Activated T-cell treated with anti-CD3 and anti-CD28 coated beads, Interleukin-2, amount 50 U/mL, for 4 hours (primary cell): Measurements from ENCODE around the gene CCL19. TPM values are rescaled to one million over a fixed set of nuclear protein-coding genes. Genes with fewer than 3 reads are reported as not detected.
A peak's percentile ranks its signal among the peaks of the same experiment; 100 is the strongest.

Experiments used
- ATAC-seq, 2 donors: fragments of 200-7000 bp; cut with Tn5 transposase; one replicate each; pipeline ENCODE4 v1.10.0; 2021
- DNase-seq: peaks from one replicate; pipeline ENCODE4 v3.0.0-alpha.2; 2020
- H3K27me3 Mint-ChIP-seq: one replicate; pipeline ENCODE4 v1.8.0; 2021; ENCODE audit warnings: low read depth, mixed read lengths
- H3K36me3 Mint-ChIP-seq: one replicate; pipeline ENCODE4 v1.8.0; 2022; ENCODE audit warnings: mixed read lengths; ENCODE audit not compliant: insufficient read depth
- H3K4me1 Mint-ChIP-seq: one replicate; pipeline ENCODE4 v1.8.0; 2021; ENCODE audit warnings: low read depth, mixed read lengths
- H3K4me3 Mint-ChIP-seq: one replicate; pipeline ENCODE4 v1.8.0; 2021; ENCODE audit warnings: mild to moderate bottlenecking, moderate library complexity, mixed read lengths
- H3K9me3 Mint-ChIP-seq: one replicate; pipeline ENCODE4 v1.8.0; 2021; ENCODE audit warnings: mixed read lengths
- total RNA-seq, 3 donors: library from RNA; stranded (reverse); gene quantifications; one replicate each; pipeline ENCODE4 v1.2.1, GENCODE V29; 2021

CCL19 gene
- total RNA-seq, 3 donors from 2014 or later = 0.82 to 1.1 (median 1.0) TPM

DNA sequence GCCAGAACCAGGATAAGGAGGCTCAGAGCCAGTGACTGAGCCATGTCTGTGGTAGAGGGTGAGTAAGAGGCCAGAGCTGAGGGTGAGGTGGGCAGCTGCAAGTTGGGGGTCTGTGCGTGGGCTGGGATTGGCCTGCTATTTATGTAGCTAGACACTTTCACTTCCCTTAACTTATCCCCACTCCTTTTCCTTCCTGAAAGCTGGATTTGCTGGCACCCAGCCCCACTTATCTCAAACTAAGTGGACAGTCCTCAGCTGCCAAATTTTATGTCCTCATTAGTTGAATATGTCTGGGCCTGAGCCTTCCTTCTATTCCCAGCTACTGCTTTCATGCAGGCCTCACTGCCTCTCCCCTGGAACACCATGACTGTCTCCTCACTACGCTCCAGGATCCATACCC, 18.9 kb upstream of the CCL19 start, which contains the start of gene CCL21:
CCL21 (minus strand) TSS at position 114 of the 400 bp plus-strand sequence; CDS start at position 44, 70 bp downstream.
- no peaks in the 10 kb centered on the region for H3K36me3 Mint-ChIP-seq
- H3K4me1 Mint-ChIP-seq = no peaks in the 10 kb centered on the region
- peaks cover 14% of the 10 kb centered on the region for H3K27me3 Mint-ChIP-seq
- H3K4me3 Mint-ChIP-seq = no peak within 1 kb of the TSS
- ATAC-seq (no peak), DNase-seq (no peak)
- H3K9me3 Mint-ChIP-seq = no peaks in the 10 kb centered on the region

DNA sequence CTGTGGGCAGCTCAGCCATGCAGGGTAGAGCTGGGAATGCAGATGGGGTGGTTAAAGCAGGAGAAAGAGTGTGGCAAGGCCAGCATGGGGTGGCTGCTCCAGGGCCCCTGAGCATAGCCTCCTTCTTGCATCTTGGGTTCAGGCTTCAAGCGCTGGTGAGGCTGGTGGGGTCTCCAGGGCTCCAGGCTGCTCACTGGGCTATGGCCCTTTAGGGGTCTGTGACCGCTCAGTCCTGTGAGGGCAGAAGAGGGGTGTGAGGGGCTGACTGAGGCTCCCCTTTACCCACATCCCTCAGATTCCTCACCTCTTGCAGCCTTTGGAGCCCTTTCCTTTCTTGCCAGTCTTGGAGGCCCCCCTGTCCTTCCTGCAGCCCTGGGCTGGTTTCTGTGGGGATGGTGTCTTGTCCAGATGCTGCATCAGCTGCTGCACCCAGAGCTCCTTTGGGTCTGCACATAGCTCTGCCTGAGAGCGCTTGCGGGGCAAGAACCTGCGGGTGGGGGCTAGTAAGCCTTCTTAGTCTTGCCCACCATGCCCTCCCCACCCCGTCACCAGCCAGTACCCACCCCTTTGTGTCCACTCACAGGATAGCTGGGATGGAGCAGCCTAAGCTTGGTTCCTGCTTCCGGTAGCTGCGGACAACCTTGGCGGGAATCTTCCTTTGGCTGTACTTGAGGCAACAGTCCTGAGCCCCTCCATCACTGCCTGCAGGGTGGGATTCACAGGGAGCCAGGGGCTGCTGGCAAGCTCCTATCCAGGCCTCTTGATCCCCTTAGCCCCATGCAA, 18.3 kb upstream of the CCL19 start:
- no peaks in the 10 kb centered on the region for H3K4me1 Mint-ChIP-seq
- no peaks in the 10 kb centered on the region for H3K9me3 Mint-ChIP-seq
- H3K27me3 Mint-ChIP-seq = peaks cover 8% of the 10 kb centered on the region
- DNase-seq = no peak
- ATAC-seq = no peak
- no peak overlapping the region for H3K4me3 Mint-ChIP-seq
- H3K36me3 Mint-ChIP-seq = no peaks in the 10 kb centered on the region

DNA sequence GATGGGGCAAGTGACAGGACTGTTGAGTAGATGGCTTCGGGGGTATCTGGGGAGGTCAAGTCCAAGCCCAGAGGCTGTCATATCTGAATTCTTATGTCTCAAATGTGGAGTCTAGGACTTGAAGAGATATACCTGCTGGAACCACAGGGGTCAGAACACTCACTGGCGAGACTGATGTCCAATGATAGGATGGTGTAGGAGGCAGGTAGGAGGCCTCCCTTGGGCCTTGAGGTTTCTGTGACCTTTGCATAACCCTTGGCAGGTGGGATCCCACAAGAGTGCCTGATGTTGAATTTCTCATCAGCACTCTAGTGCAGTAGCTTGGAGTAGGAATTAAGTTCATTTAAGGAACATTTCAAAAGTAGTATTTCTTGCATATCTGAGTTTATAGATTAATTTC, 16.1 kb upstream of the CCL19 start:
- no peak for ATAC-seq
- no peaks in the 10 kb centered on the region for H3K9me3 Mint-ChIP-seq
- no peaks in the 10 kb centered on the region for H3K4me1 Mint-ChIP-seq
- no peak overlapping the region for H3K4me3 Mint-ChIP-seq
- H3K36me3 Mint-ChIP-seq = no peaks in the 10 kb centered on the region
- H3K27me3 Mint-ChIP-seq = peaks cover 2% of the 10 kb centered on the region
- no peak for DNase-seq

DNA sequence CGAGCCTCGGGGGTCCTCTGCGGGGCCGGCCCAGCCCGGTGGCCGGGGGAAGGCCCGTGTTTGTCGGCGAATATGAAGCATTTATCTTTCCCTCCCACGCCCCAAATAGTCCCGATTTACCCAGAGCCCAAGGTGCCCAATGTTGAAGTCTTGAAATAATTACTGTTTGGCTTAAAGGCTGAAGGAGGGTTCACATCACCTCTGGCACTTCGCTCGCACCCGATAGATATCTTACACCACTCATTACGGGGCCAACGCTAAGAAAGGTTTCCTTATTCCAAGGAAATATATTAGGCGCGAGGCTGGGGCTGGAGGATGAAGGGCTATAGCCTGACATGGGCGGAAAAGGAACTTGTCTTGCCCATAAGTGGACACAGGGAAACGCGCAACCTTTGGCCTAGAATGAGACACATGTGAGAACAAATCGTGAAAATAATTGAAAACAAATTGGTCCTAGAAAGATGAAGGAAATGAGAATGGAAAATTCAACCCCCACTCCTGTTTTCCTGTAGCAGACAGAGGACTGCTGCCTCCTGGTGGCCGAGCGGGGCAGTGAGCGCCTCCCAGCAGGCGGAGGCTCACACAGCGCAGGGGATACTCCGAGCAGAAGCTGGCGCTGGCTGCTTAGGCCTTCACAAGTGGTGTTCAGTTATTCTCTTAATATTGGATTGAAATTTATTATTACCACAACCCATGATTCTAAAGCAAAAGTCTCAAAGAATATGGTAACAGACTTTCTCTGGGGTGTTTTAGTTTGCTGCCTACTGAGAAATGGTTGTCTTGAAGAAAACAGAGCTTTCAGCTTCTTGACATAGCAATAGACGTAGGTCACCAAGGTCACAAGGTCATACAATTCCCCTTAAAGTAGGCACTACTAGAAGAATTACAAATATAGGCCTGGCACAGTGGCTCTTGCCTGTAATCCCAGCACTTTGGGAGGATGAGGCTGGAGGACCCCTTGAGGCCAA, 11.0 kb upstream of the CCL19 start:
- peak; percentile 78 to 82 for ATAC-seq
- Mint-ChIP-seq H3K4me1 (peaks cover 5% of the 10 kb centered on the region), H3K9me3 (no peaks in the 10 kb centered on the region)

DNA sequence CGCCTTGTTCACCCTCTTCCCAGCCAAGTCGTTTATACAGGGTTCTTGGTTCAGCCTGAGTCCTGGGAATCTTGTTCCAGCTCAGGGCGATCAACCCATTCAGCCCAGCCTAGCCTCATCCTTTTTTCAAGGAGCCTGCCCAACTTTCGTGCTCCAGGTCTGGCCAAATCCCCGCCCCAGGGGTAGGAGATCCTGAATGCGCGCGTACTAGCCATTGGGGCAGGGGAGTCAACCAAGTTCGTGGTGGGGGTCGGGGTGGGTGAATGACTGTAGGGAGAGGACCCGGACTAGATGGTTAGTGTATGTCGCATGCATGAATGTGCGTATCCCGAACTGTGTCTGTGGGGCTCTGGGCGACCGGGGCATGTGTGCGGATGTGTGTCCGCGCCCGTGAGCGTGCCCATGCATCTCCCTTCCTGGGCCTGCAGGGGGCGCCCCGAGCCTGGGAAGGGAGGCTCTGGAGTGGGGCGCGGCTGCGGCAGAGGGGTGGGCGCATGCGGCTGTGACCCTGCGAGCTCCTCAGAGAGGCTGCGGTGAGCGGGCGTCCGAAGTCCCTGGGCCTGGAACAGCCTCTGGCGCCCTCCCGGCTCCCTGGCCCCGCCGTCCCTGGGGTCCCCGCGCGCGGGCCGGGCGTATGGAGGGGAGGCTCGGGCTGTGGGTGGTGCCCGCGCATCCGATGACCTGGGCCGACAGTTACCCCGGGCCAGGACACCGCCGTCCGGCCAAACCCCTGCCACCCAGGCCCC, 10.1 kb upstream of the CCL19 start:
- ATAC-seq (peak; percentile 90 to 91), DNase-seq (peak; percentile 72)
- H3K36me3 Mint-ChIP-seq = no peaks in the 10 kb centered on the region
- H3K27me3 Mint-ChIP-seq = peaks cover 7% of the 10 kb centered on the region
- H3K4me3 Mint-ChIP-seq = peak overlapping the region; percentile 72
- H3K9me3 Mint-ChIP-seq = no peaks in the 10 kb centered on the region
- H3K4me1 Mint-ChIP-seq = peaks cover 5% of the 10 kb centered on the region

More for the DNA sequence above, 11.0 kb upstream of the CCL19 start:
- Mint-ChIP-seq H3K4me3 (peak overlapping the region; percentile 72), H3K27me3 (peaks cover 7% of the 10 kb centered on the region), H3K36me3 (no peaks in the 10 kb centered on the region)
- peak; percentile 81 for DNase-seq

DNA sequence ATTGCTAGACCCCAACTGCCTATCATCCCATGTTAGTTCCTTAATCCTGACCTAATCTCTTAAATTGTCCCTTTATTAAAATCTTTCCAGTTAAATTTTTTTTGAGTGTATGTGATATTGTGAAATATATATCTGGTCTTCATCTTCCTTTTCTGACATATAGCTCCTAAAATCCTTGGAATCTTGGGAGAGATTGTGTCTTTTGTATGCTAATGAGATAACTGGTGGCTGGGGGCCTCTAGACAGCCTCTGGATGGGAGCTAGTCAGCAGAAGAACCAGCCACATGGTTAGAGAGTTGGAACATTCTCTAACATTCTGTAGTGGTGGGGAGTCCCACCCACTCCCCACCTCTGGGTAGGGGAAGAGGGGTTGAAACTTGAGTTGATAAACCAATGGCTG, 3.7 kb upstream of the CCL19 start:
- Mint-ChIP-seq H3K4me3 (no peak overlapping the region), H3K36me3 (no peaks in the 10 kb centered on the region), H3K4me1 (no peaks in the 10 kb centered on the region), H3K27me3 (peaks cover 1% of the 10 kb centered on the region), H3K9me3 (no peaks in the 10 kb centered on the region)
- no peak for ATAC-seq
- DNase-seq = no peak

DNA sequence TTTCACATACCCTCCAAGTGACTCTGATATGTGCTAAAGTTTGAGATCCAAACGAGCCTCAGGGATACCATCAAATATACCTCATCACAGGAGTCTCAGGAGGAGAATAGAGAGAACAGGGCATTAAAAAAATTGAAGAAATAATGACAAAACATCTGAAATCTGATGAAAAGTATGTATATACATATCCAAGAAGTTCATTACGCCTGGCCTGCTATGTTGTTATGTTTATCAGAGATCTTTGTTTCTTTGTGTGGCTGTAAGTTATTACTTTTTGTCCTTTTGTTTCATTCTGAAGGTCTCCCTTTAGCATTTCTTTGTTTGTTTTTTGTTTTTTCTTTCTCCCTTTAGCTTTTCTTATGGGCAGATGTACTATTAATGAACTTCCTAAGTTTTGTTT, 2.5 kb upstream of the CCL19 start:
- no peak for DNase-seq
- no peak for ATAC-seq
- Mint-ChIP-seq H3K36me3 (no peaks in the 10 kb centered on the region), H3K4me1 (no peaks in the 10 kb centered on the region), H3K9me3 (no peaks in the 10 kb centered on the region), H3K4me3 (no peak overlapping the region), H3K27me3 (peaks cover 3% of the 10 kb centered on the region)

DNA sequence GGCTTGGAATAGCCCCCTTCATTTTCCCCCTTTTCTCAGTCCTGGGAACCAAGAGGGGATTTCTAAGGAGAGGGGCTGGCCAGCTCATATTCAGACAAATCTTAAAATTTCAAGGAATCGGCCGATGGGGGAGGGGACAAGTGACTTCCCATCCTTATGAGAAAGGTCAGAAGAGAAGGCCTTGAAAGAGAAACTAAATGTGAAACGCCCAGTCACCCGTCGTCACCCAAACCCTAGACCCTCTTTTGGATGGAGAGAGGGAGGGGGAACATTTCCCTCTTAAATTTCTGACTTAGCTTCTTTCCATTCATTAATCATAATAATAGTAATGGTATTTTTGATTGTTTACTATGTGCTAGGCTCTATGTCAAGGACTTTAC, 850 bp upstream of the CCL19 start:
- H3K4me1 Mint-ChIP-seq = no peaks in the 10 kb centered on the region
- DNase-seq (no peak), ATAC-seq (no peak)
- H3K9me3 Mint-ChIP-seq = no peaks in the 10 kb centered on the region
- peaks cover 3% of the 10 kb centered on the region for H3K27me3 Mint-ChIP-seq
- no peaks in the 10 kb centered on the region for H3K36me3 Mint-ChIP-seq
- no peak overlapping the region for H3K4me3 Mint-ChIP-seq

DNA sequence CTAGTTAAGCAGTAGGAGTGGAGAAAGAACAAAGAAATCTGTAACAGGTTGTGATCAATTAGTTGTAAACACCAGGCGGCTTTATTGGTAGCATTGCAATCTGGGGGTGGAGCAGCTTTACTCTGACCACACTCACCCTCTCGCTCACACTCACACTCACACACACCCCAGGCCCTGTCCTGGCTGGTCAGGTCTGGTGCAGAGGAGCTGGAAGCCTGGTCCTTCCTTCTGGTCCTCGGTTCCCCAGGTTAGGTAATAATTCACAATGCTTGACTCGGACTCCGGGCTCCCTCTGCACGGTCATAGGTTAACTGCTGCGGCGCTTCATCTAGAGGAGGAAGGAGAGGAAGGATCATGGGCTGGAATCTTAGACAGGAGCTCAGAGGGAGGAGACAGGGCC, 1.6 kb downstream of the CCL19 start:
- ATAC-seq (no peak), DNase-seq (no peak)
- no peaks in the 10 kb centered on the region for H3K36me3 Mint-ChIP-seq
- H3K9me3 Mint-ChIP-seq = no peaks in the 10 kb centered on the region
- peaks cover 1% of the 10 kb centered on the region for H3K4me1 Mint-ChIP-seq
- H3K27me3 Mint-ChIP-seq = peaks cover 2% of the 10 kb centered on the region
- no peak overlapping the region for H3K4me3 Mint-ChIP-seq

DNA sequence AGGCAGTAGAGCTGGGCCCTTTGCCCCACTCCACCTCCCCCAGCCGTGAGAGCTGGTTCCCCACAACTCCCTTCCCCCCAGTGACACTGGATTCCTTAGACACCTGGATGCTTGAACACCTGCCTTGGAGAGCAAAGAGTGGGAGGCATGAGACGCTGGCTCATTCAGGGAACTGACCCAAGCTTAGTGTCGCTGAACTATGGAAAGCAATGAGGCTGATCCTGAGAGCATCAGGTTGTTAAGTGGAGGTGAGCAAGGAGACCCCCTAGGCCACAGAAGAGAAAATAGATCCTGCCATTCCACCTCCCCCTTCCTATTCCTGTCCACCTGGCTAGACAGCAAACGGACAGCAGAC, 2.0 kb downstream of the CCL19 start:
- peaks cover 6% of the 10 kb centered on the region for H3K4me1 Mint-ChIP-seq
- H3K4me3 Mint-ChIP-seq = no peak overlapping the region
- ATAC-seq (no peak), DNase-seq (no peak)
- no peaks in the 10 kb centered on the region for H3K9me3 Mint-ChIP-seq
- H3K27me3 Mint-ChIP-seq = peaks cover 2% of the 10 kb centered on the region
- H3K36me3 Mint-ChIP-seq = no peaks in the 10 kb centered on the region

DNA sequence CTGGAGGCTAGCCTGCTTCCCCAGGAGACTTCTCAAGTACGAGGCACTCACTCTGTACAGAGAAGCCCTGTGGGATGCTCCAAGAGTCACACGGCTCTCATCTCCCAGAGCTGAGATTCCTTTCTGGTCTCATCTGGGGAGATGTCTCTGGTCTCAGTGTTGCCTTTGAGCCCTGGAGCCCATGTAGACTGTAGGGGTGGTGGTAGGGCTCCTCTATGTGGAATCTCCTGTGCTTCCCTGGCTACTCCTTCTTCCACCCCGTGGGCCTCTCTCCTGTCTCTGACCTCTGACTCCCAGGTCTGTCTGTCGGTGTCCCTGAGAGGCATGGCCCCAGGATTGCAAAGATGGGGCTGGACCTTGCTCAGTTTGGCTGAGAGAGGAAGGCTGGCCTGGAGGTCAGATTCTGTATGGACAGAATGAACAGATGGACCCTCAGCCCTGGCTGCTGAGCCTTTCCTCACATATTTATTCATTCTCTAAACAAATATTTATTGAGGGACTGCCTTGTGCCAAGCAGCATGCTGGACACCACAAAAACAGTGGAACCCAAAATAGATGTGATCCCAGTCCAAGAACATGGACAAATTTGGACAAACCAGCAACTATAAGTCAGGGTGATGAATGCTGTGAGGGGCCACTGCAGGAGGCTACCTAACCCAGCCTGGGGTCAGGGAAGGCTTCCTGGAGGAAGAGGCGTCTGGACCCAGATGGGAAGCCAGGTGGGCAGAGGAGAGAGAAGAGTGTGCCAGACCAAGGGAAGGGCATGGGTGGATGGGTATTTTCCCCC, 2.6 kb downstream of the CCL19 start:
- ATAC-seq (no peak), DNase-seq (no peak)
- H3K9me3 Mint-ChIP-seq = no peaks in the 10 kb centered on the region
- H3K36me3 Mint-ChIP-seq = no peaks in the 10 kb centered on the region
- peaks cover 2% of the 10 kb centered on the region for H3K27me3 Mint-ChIP-seq
- H3K4me3 Mint-ChIP-seq = no peak overlapping the region
- peaks cover 9% of the 10 kb centered on the region for H3K4me1 Mint-ChIP-seq

DNA sequence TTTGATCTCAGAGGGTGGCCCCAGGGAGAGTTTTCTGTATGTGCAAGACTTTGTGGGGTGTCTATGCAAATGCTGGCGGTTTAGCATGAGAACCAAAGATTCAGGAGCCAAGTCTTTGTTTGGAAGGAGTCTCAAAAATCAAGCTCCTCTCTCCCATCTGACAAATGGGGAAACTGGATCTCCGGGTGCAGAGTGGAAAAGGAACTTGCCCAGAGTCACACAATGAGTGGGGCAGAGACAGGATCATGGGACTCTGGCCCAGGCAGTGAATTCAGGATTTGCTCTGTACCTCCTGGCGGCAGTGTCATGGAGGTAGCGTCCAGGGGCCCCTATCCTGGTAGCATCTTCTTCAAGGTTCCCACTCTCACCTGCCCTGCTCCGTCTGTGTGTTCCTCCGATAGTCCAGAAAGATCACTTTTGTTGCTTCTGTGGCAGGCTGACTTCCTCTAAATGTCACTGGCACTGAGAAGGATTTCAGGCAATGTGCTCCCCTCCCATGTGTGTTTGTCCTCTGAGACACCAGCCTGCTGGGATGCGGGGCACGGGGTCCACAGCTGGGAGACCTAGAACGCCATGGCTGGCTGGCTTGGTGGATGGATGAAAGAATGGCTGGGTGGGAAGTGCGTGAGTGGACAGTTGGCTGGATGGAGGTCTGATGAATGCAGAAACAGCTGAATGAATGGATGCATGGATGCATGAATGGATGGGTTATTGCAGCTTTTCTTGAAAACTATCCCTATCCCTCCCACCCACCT, 3.6 kb downstream of the CCL19 start:
- H3K9me3 Mint-ChIP-seq = no peaks in the 10 kb centered on the region
- DNase-seq = no peak
- H3K36me3 Mint-ChIP-seq = no peaks in the 10 kb centered on the region
- peaks cover 2% of the 10 kb centered on the region for H3K27me3 Mint-ChIP-seq
- H3K4me3 Mint-ChIP-seq = no peak overlapping the region
- ATAC-seq = no peak
- peaks cover 9% of the 10 kb centered on the region for H3K4me1 Mint-ChIP-seq

DNA sequence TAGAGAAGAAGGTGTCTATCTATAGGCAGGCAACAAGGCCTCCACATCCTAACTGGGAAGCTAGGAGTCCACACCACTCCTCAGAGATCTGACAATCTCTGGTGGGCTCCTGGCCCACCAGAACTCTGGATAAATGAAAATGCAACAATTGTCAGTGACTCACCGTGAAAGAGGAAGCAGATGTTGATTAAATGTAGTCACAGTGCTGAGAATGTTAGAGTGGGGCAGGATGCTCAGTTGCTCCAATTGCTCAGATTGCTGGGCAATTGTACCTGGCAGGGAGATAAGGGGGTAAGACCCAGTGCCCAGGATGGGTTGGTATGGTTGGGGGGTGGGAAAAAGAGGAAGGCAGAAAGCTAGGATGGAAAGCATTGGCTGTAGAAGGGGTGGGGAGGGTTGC, 4.3 kb downstream of the CCL19 start:
- DNase-seq (no peak), ATAC-seq (no peak)
- peaks cover 2% of the 10 kb centered on the region for H3K27me3 Mint-ChIP-seq
- no peak overlapping the region for H3K4me3 Mint-ChIP-seq
- H3K9me3 Mint-ChIP-seq = no peaks in the 10 kb centered on the region
- no peaks in the 10 kb centered on the region for H3K36me3 Mint-ChIP-seq
- H3K4me1 Mint-ChIP-seq = peaks cover 9% of the 10 kb centered on the region
